ENCODE results near the gene ISY1.
"Not testable (repeated sequence)": the region's sequence is repeated elsewhere in the genome, so short reads cannot be mapped to it uniquely, and the experiment has no call there.

The ISY1 gene

GRCh38 chr3:129160891-129161859, at the start of gene ISY1:
TSS of gene ISY1 (minus strand) at chr3:129161063. CDS start at chr3:129160975, 88 bp downstream.
- DNase-seq (ENCODE audit: low read depth, low spot score) = peak; percentile 89

DNA sequence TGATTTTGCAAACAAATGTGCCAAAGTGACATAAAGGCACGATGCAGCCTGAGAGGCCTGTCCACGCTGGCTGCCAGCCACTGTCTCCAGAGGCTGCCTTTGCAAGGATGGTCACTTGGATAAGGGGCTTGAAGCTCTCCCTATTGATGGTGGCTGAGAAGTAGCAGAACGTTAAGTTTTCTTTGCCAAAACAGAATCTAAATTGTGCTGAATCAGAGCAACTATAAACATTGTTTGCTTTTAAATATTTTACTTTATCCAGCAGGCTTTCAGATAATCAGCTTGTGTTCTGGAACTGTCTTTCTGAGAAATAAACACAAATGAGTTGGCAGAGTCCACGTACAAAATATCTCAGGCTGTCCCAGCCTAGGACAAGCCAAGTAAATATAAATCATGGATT, 46.6 kb upstream of the ISY1 start:
- DNase-seq (ENCODE audit: low read depth, low spot score) = no peak

GRCh38 chr3:129205109-129205832, 44.4 kb upstream of the ISY1 start:
- no peak for DNase-seq (ENCODE audit: low read depth, low spot score)

GRCh38 chr3:129204473-129204872, 43.6 kb upstream of the ISY1 start:
- no peak for DNase-seq (ENCODE audit: low read depth, low spot score)

GRCh38 chr3:129199366-129199765, 38.5 kb upstream of the ISY1 start:
- DNase-seq (ENCODE audit: low read depth, low spot score) = no peak

- no peak for DNase-seq (ENCODE audit: low read depth, low spot score)
These were observed 36.5 kb upstream of the ISY1 start for GRCh38 chr3:129197321-129197720.

DNA sequence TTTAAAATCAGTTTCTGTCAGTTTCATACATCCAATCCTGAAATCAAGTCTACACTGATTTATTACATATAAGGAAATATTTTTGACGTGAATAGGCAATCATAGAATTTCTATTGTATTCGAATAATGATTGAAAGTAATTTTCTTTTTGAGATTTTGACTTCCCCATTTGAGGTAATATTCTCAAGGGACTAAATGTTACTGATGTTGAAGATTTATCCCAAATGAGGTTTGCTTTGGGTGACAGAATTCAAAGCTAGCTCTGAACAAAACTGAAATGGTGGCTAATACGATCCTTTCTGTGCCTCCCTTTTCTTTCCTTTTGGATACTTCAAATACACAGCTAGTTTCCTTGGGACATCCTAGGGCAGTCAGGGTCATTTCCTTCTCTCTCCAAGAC, 35.7 kb upstream of the ISY1 start:
- no peak for DNase-seq (ENCODE audit: low read depth, low spot score)

- peak; percentile 62 for DNase-seq (ENCODE audit: low read depth, low spot score)
These were observed 34.9 kb upstream of the ISY1 start for GRCh38 chr3:129195731-129196256.

GRCh38 chr3:129189793-129190192, 28.9 kb upstream of the ISY1 start:
- not testable (repeated sequence) for DNase-seq (ENCODE audit: low read depth, low spot score)

GRCh38 chr3:129187857-129188256, 27.0 kb upstream of the ISY1 start:
- no peak for DNase-seq (ENCODE audit: low read depth, low spot score)

- no peak for DNase-seq (ENCODE audit: low read depth, low spot score)
These were observed 24.9 kb upstream of the ISY1 start for GRCh38 chr3:129185783-129186182.

- DNase-seq (ENCODE audit: low read depth, low spot score) = not testable (repeated sequence)
These were observed 24.1 kb upstream of the ISY1 start for GRCh38 chr3:129184784-129185542.

GRCh38 chr3:129184396-129184657, 23.5 kb upstream of the ISY1 start:
- no peak for DNase-seq (ENCODE audit: low read depth, low spot score)

GRCh38 chr3:129183569-129184395, 22.9 kb upstream of the ISY1 start, which contains the start of gene CNBP:
TSS of gene CNBP (minus strand) at chr3:129183896. CDS start at chr3:129171757, 12,139 bp downstream.
- peak; percentile 72 for DNase-seq (ENCODE audit: low read depth, low spot score)

GRCh38 chr3:129182390-129183185, 21.7 kb upstream of the ISY1 start:
- DNase-seq (ENCODE audit: low read depth, low spot score) = no peak

DNA sequence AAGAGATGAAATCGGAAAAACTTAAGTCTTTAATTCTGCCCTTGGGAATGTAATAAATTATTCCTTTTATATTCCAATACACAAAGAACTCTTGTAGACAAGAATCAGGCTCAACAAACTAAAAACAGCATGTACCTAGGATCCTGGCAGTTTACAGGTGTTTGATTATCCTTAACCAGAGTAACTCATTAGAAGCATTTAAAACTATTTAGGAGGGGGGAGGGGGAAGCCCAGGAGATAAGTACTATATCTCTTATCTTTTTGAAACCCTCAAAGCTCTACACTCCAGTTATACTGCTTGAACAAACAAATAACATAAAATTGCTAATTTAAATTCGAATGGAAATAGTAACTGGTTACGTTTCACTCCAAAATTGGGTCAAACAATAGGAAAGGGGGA, 21.0 kb upstream of the ISY1 start:
- no peak for DNase-seq (ENCODE audit: low read depth, low spot score)

- DNase-seq (ENCODE audit: low read depth, low spot score) = no peak
These were observed 19.6 kb upstream of the ISY1 start for GRCh38 chr3:129180461-129180860.

DNA sequence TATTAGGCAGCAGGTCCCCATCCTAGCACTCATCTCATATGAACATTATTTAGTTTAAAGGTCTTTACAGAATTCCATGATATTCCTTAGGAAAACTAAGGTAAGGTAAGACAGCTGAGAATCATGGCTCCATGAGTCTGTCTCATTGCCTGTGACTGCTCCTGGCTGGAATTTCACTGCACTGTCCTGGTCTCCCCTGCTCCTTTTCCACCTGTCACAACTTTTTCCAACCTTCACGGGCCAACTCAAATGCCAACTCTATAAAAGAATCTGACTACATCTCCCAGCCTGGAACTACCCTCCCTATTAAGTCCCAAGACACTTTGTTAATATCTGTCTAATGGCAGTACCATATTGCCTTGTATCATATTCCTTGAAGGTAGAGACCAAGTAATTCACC, 15.2 kb upstream of the ISY1 start:
- DNase-seq (ENCODE audit: low read depth, low spot score) = no peak

DNA sequence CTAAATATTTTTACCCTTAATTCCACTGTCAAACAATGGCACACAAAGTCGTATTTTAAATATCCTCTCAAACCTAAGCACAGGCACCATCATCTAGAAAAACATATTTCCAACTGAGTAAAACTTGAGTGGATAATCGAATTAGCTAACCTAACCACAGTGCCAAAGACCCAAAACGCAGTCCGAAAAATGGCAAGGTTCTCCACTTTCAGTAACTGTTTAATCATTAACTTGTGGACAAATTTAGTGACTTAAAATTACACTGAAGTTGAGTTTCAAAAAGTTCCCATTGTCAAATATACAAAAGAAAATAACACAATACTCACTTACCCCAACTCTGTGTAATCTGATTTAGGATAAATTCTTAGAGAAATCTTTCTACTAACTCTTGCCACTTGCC, 12.9 kb upstream of the ISY1 start:
- no peak for DNase-seq (ENCODE audit: low read depth, low spot score)

DNA sequence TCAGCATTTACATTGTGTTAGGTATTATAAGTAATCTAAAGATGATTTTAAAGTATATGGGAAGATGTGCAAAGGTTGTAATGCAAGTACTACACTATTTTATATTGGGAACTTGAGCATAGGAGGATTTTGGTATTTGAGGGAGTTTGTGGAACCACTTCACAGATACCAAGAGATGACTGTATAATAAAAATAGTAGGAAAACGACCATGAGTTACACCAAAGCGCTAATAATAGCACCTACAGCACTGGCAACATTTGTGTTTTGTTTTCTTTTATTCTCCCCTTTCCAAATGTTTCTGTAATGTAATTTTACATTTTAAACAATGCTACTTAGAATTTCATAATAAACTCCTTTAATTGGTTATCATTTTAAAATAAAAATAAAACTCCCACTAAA, 12.3 kb upstream of the ISY1 start:
- no peak for DNase-seq (ENCODE audit: low read depth, low spot score)
